Activated naive CD8-positive, alpha-beta T cell treated with anti-CD3 and anti-CD28 coated beads for 36 hours (primary cell): ENCODE results near the gene B4GALNT3. TPM values are rescaled to one million over a fixed set of nuclear protein-coding genes. Genes with fewer than 3 reads are reported as not detected.

Experiments
- DNase-seq: peaks from one replicate; pipeline ENCODE4 v3.0.0; 2021
- H3K27ac Mint-ChIP-seq: one replicate; pipeline ENCODE4 v1.8.0; 2022; ENCODE audit warnings: mild to moderate bottlenecking, moderate library complexity, mixed read lengths
- H3K27me3 Mint-ChIP-seq: one replicate; pipeline ENCODE4 v1.8.0; 2022; ENCODE audit warnings: mild to moderate bottlenecking, mixed read lengths
- H3K36me3 Mint-ChIP-seq: one replicate; pipeline ENCODE4 v1.8.0; 2021; ENCODE audit warnings: mild to moderate bottlenecking, mixed read lengths
- H3K4me1 Mint-ChIP-seq: one replicate; pipeline ENCODE4 v1.8.0; 2021; ENCODE audit warnings: mixed read lengths
- H3K4me3 Mint-ChIP-seq: one replicate; pipeline ENCODE4 v1.8.0; 2022; ENCODE audit warnings: mild to moderate bottlenecking, moderate library complexity, mixed read lengths
- H3K9me3 Mint-ChIP-seq: one replicate; pipeline ENCODE4 v1.8.0; 2022; ENCODE audit warnings: mixed read lengths
- total RNA-seq, 2 experiments: library from RNA; stranded (reverse); gene quantifications; one replicate each; pipeline ENCODE4 v1.2.3, GENCODE V29; 2021

B4GALNT3 gene
- total RNA-seq, 2 experiments from 2014 or later: 0.66 to 1.1 TPM

DNA sequence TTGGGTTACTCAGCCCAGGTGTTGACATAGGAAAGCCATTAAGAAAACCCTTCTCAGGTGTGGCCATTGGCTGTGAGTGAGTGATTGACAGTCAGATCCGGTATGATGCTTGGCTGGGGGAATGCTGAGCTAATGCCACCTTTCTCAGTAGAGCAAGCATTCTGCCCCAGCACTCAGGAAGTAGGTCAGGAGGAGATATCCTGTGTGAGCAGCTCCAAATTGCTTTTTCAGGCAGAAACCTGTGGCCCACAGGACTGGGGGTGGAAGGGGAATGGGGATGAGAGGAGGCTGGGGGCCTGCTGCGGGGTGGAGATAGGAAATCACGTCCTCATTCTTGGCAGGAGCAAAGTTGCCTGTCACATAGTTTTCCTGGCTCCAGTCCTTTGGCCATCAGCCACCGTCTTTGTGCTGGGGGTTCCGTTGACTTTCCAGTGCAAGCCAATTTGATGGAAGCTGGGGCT lies 147.8 kb downstream of the B4GALNT3 start:
- Mint-ChIP-seq H3K27ac (no peak overlapping the region), H3K4me1 (peaks cover 23% of the 10 kb centered on the region), H3K27me3 (no peaks in the 10 kb centered on the region), H3K9me3 (no peaks in the 10 kb centered on the region), H3K4me3 (no peak overlapping the region), H3K36me3 (no peaks in the 10 kb centered on the region)
- DNase-seq: no peak

DNA sequence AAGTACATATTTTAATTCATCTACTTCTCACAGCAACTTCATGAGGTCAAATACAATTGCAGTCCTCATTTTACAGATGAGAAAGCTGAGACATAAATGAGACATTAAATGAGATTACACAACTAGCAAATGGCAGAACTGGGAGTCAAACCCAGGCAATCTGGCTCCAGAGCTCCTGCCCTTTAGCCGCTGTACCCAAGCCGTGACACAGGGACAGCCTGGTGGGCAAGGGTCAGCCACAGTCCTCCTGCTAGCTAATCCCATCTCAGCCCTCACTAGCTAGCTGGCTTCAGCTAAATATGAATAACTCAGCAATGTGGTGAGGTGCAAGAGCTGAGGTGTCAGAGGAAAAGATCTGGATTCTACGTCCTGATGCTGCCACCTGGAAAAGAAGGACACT lies 148.7 kb downstream of the B4GALNT3 start:
- H3K27ac Mint-ChIP-seq: no peak overlapping the region
- no peak for DNase-seq
- no peaks in the 10 kb centered on the region for H3K36me3 Mint-ChIP-seq
- H3K27me3 Mint-ChIP-seq: no peaks in the 10 kb centered on the region
- no peaks in the 10 kb centered on the region for H3K9me3 Mint-ChIP-seq
- peaks cover 23% of the 10 kb centered on the region for H3K4me1 Mint-ChIP-seq
- H3K4me3 Mint-ChIP-seq: no peak overlapping the region

DNA sequence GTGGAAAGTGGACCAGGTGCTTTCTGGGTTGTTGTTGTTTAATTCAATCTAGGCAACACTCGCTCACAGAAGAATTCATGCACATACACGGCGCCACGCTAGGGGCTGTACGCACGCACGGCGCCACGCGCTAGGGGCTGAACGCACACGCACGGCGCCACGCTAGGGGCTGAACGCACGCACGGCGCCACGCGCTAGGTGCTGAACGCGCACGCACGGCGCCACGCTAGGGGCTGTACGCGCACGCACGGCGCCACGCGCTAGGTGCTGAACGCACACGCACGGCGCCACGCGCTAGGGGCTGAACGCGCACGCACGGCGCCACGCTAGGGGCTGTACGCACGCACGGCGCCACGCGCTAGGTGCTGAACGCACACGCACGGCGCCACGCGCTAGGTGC lies 149.2 kb downstream of the B4GALNT3 start:
- Mint-ChIP-seq H3K36me3 (no peaks in the 10 kb centered on the region), H3K27me3 (no peaks in the 10 kb centered on the region), H3K27ac (no peak overlapping the region), H3K4me3 (no peak overlapping the region), H3K9me3 (no peaks in the 10 kb centered on the region), H3K4me1 (peaks cover 23% of the 10 kb centered on the region)
- DNase-seq: no peak

DNA sequence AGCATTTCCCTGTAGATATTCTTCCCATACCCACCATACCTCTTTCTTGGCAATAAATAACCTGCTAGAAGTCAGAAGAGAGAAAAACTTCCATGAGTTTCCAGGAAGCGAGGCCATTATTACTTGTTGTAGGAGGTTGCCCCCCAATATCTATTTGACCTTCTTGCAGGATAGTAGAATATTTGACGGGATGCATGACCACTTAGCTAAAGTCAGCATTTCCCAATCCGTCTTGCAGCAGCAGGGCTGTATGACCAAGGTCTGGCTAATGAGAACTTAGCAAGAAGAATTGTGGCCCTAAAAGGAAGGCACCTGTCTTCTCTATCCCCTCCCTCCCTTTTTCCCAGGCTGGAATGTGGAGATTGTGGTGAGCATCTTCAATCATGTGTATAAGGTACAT lies 152.0 kb downstream of the B4GALNT3 start:
- Mint-ChIP-seq H3K9me3 (no peaks in the 10 kb centered on the region), H3K27ac (no peak overlapping the region), H3K4me1 (peaks cover 34% of the 10 kb centered on the region), H3K36me3 (no peaks in the 10 kb centered on the region), H3K4me3 (no peak overlapping the region), H3K27me3 (no peaks in the 10 kb centered on the region)
- DNase-seq: no peak

DNA sequence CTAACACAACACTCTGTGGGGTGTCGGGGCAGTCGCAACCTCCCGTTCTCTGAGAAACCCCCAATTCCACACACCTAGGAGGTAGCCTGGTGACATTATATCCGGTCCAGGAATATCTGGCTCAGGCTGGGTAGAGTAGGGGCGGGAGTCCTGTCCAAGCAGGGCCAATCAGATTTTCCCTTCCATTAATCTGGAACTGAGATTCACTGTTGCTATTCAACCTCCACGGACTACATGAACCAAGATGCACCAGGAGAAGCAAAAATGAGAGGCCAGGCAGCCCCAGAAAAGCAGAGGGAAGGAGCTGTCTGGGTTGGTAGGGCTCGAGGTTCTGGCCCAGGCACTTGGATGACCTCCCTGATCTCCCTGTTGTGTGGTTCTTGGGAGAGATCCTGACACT lies 152.6 kb downstream of the B4GALNT3 start:
- Mint-ChIP-seq H3K27me3 (no peaks in the 10 kb centered on the region), H3K4me3 (no peak overlapping the region), H3K9me3 (no peaks in the 10 kb centered on the region), H3K27ac (no peak overlapping the region), H3K36me3 (no peaks in the 10 kb centered on the region), H3K4me1 (peaks cover 33% of the 10 kb centered on the region)
- DNase-seq: no peak

DNA sequence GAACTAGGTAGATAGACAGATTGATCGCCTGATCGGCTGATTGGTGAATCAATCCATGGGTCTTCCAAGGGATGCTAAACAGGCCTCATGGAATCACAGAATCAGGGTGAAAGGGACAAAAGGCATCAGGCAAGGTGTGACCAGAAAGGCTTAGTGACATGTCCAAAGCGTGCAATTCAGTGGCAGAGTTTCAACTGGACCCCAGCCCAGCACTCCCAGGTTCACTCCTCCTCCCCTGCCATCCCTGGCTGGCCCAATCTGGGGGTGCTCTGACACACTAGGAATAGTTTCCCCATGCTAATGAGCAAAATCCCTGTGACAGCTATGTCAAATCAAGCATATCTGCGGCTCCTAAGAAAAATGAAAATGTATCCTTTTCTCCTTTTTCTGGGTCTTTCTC lies 153.1 kb downstream of the B4GALNT3 start:
- Mint-ChIP-seq H3K36me3 (no peaks in the 10 kb centered on the region), H3K27me3 (no peaks in the 10 kb centered on the region), H3K4me1 (peaks cover 27% of the 10 kb centered on the region), H3K4me3 (no peak overlapping the region), H3K9me3 (no peaks in the 10 kb centered on the region), H3K27ac (no peak overlapping the region)
- DNase-seq: no peak

Other genes starting within 250 kb of the B4GALNT3 start
- gene SLC6A12, start 245.8 kb upstream of the B4GALNT3 start, total RNA-seq: not detected
- under 1 TPM; 0.40 to 0.64 TPM for gene SLC6A13, start 197.1 kb upstream of the B4GALNT3 start, total RNA-seq
- 10 to 100 TPM; 50.3 to 58.3 TPM for gene KDM5A, start 70.6 kb upstream of the B4GALNT3 start, total RNA-seq
- gene CCDC77, start 58.3 kb upstream of the B4GALNT3 start, total RNA-seq: 10 to 100 TPM; 13.8 to 13.9 TPM
- gene NINJ2, start 203.5 kb downstream of the B4GALNT3 start, total RNA-seq: 1 to 10 TPM; 1.4 to 1.9 TPM